Measurements from ENCODE around the gene NPM3. TPM values are rescaled to one million over a fixed set of nuclear protein-coding genes. Genes with fewer than 3 reads are reported as not detected.

The NPM3 gene
- 33.3 and 35.2 TPM in 2 replicates for total RNA-seq

- intact Hi-C loops (cut with micrococcal nuclease) = loop anchor here (1.0 to 10.0 kb wide), 10 partner anchors 35 to 1072 kb away; partner anchors contain the start of genes BORCS7, DPCD, HPS6 and KAZALD1
These were observed at the start of gene NPM3 for GRCh38 chr10:101782811-101783735. TSS of gene NPM3 (minus strand) at chr10:101783446. CDS start at chr10:101783390, 56 bp downstream.

GRCh38 chr10:101832325-101832771 is 49.1 kb upstream of the NPM3 start:
- intact Hi-C loops (cut with micrococcal nuclease) = loop anchor here (5.0 kb wide), 1 partner anchor 615 kb away; no protein-coding TSS in a partner anchor

GRCh38 chr10:101831169-101831811 is 48.0 kb upstream of the NPM3 start:
- intact Hi-C loops (cut with micrococcal nuclease) = loop anchor here (2.0 to 5.0 kb wide), 3 partner anchors 234 to 616 kb away; partner anchors contain the start of gene HPS6

- intact Hi-C loops (cut with micrococcal nuclease) = loop anchor here (1.0 to 5.0 kb wide), 7 partner anchors 10 to 617 kb away; partner anchors contain the start of genes ARMH3, HPS6, NPM3 and OGA
These were observed 47.3 kb upstream of the NPM3 start for GRCh38 chr10:101830322-101831168.

GRCh38 chr10:101829561-101830315 is 46.5 kb upstream of the NPM3 start:
- intact Hi-C loops (cut with micrococcal nuclease) = loop anchor here (1.0 to 5.0 kb wide), 7 partner anchors 11 to 618 kb away; partner anchors contain the start of genes ARMH3, HPS6, NPM3 and OGA

- intact Hi-C loops (cut with micrococcal nuclease) = no loop called here
These were observed 45.7 kb upstream of the NPM3 start for GRCh38 chr10:101828766-101829551.

- intact Hi-C loops (cut with micrococcal nuclease) = no loop called here
These were observed 44.8 kb upstream of the NPM3 start for GRCh38 chr10:101827919-101828600.

- intact Hi-C loops (cut with micrococcal nuclease) = no loop called here
These were observed 43.7 kb upstream of the NPM3 start for GRCh38 chr10:101826852-101827434.

GRCh38 chr10:101824736-101825135 is 41.5 kb upstream of the NPM3 start:
- intact Hi-C loops (cut with micrococcal nuclease) = no loop called here

- intact Hi-C loops (cut with micrococcal nuclease) = loop anchor here (1.0 to 5.0 kb wide), 15 partner anchors 11 to 1447 kb away; partner anchors contain the start of genes ACTR1A, ARMH3, GBF1 and HPS6
These were observed 35.8 kb upstream of the NPM3 start for GRCh38 chr10:101818872-101819633.

GRCh38 chr10:101818119-101818871 is 35.0 kb upstream of the NPM3 start, which contains the start of gene OGA:
TSS of gene OGA (minus strand) at chr10:101818444. CDS start at chr10:101818022, 422 bp downstream.
- intact Hi-C loops (cut with micrococcal nuclease) = loop anchor here (1.0 to 5.0 kb wide), 15 partner anchors 12 to 1446 kb away; partner anchors contain the start of genes ACTR1A, ARMH3, GBF1 and HPS6

GRCh38 chr10:101817337-101818118 is 34.3 kb upstream of the NPM3 start:
- intact Hi-C loops (cut with micrococcal nuclease) = loop anchor here (1.0 to 5.0 kb wide), 15 partner anchors 13 to 1445 kb away; partner anchors contain the start of genes ACTR1A, ARMH3, GBF1 and HPS6

GRCh38 chr10:101816913-101817336 is 33.7 kb upstream of the NPM3 start:
- intact Hi-C loops (cut with micrococcal nuclease) = loop anchor here (5.0 kb wide), 2 partner anchors 430 to 1445 kb away; partner anchors contain the start of gene GBF1

GRCh38 chr10:101816376-101816775 is 33.1 kb upstream of the NPM3 start:
- intact Hi-C loops (cut with micrococcal nuclease) = loop anchor here (5.0 kb wide), 2 partner anchors 431 to 1444 kb away; partner anchors contain the start of gene GBF1

- intact Hi-C loops (cut with micrococcal nuclease) = loop anchor here (1.0 to 5.0 kb wide), 3 partner anchors 8 to 1442 kb away; partner anchors contain the start of gene GBF1
These were observed 31.3 kb upstream of the NPM3 start for GRCh38 chr10:101814466-101815071.

Measured in T-helper 1 cell treated with Interleukin-12 subunit alpha and Interleukin-12 subunit beta and Interleukin-4 antibody, amounts not matched to agents 30 ng/mL and 1 ng/mL, for 36 hours (primary cell).